NCI-H2196 (cell line): Measurements from ENCODE around the gene PTK6.
"Not testable (repeated sequence)": the region's sequence is repeated elsewhere in the genome, so short reads cannot be mapped to it uniquely, and the experiment has no call there.

Experiments used
- DNase-seq: peaks from one replicate; lab custom pipeline; 2025; ENCODE audit not compliant: unreplicated experiment; lab: John Stamatoyannopoulos, UW

The PTK6 gene

GRCh38 chr20:63517376-63518309 lies 19.5 kb downstream of the PTK6 start:
- no peak for DNase-seq

GRCh38 chr20:63514520-63514919 lies 22.7 kb downstream of the PTK6 start:
- DNase-seq, result not testable (repeated sequence)

GRCh38 chr20:63513207-63513606 lies 24.0 kb downstream of the PTK6 start:
- no peak for DNase-seq

GRCh38 chr20:63509088-63509564 lies 28.1 kb downstream of the PTK6 start:
- no peak for DNase-seq

GRCh38 chr20:63508072-63508768 lies 29.0 kb downstream of the PTK6 start:
- no peak for DNase-seq

GRCh38 chr20:63507083-63507743 lies 30.0 kb downstream of the PTK6 start:
- no peak for DNase-seq

GRCh38 chr20:63505723-63506122 lies 31.5 kb downstream of the PTK6 start:
- no peak for DNase-seq

- DNase-seq, result no peak
These were observed 31.9 kb downstream of the PTK6 start for GRCh38 chr20:63505281-63505680.

GRCh38 chr20:63504642-63505041 lies 32.5 kb downstream of the PTK6 start:
- no peak for DNase-seq

GRCh38 chr20:63503524-63503923 lies 33.7 kb downstream of the PTK6 start:
- DNase-seq, result no peak

GRCh38 chr20:63502671-63503172 lies 34.5 kb downstream of the PTK6 start:
- DNase-seq, result no peak

GRCh38 chr20:63501818-63502670 lies 35.1 kb downstream of the PTK6 start:
- DNase-seq, result peak; percentile 90

GRCh38 chr20:63500902-63501817 lies 36.0 kb downstream of the PTK6 start:
- DNase-seq, result no peak

- no peak for DNase-seq
These were observed 36.9 kb downstream of the PTK6 start for GRCh38 chr20:63500151-63500901.

- DNase-seq, result no peak
These were observed 37.7 kb downstream of the PTK6 start for GRCh38 chr20:63499338-63499969.

- DNase-seq, result peak; percentile 65
These were observed 38.2 kb downstream of the PTK6 start, which contains the start of gene EEF1A2 for GRCh38 chr20:63498960-63499337. Gene EEF1A2 (minus strand): TSS chr20:63499083. CDS start chr20:63497763, 1,320 bp downstream.

- DNase-seq, result peak; percentile 45
These were observed 38.9 kb downstream of the PTK6 start for GRCh38 chr20:63497946-63498935.
